NCI-H748 treated with DMSO at 0.1 percent for 48 hours (cell line): ENCODE results near the gene GAS2.

Experiments
- DNase-seq: peaks from one replicate; lab custom pipeline; 2025; lab: John Stamatoyannopoulos, UW

The GAS2 gene

DNA sequence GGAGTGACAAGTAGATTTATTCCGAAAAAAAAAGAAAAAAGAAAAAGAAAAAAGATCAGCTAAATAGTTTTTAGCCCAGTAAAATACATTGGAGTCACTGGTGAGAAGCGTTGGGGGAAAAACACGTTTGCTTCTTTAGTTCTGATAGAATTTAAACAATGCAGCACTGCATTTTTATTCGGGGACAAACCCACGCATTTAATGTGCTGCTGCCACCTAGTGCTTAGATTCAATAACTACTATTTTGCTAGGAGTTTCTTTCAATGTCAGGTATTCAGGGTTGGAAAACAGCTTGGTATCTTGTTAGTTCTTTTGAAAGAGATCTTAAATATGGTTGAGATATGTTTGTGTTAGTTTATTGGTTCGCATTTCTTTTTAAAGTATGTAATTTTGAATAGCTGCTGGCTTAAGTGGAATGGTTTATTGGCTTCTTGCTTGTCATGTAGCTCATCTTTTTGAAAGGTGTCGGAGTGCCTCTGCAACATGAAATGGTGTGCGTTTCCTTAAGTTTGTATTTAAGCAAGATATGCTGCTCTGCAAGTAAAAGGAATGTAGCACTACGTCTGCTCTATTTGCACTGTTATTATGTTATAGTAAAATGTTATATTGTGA, 121.2 kb downstream of the GAS2 start:
- DNase-seq = peak; percentile 58

DNA sequence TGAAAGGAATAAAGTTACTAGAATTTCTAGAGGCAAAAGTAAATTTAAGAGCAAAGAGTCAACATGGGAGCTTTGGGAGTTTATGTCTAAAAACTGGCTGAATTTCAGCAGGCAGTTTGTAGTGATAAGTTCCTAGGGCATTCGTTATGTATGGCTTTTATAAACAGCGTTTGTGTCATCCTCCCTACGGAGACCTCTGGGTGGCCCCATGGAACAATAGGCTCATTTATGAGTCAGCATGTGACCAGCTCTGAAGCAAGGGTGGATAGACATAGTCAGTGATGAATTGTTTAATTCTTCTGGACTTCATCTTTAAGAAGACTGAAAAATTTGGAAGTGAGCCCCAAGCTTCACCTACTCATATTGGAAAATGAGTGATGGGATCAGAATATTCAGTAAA, 126.1 kb downstream of the GAS2 start:
- DNase-seq = no peak

DNA sequence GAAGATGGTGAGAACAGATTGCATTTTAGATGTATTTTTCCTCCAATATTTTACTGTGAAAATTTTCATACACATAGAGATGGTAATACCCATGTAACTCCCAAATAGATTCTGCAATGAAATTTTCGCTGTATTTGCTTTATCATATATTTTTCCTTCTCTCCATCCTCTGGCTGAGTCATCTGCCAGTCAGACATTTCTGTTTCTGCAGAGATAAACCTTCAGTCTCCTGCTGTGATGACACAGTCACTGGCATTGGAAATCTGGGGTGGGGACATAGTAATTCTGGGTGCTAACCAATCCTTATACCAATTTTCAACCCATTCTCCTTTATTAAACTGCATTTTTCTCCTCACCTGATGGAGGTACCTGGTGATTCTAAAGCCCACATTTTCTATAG, 129.5 kb downstream of the GAS2 start:
- DNase-seq = no peak

DNA sequence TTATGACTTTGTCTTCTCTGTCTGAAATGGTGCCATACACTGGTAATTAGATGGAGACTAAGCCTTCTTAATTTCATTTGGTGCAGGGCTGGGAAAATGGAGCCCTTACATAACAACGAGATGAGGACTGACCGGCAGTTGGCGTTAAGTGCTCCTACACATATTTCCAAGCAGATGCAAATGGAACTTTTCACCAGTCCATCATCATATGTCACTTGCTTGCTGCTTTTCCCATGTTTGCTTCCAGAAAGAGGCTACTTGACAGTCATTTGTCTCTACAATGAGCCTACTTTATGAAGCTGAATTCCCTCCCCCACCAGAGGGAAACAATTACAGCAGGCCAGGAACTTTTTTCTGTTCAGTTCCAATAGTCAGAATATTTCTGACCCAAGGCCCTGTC, 130.6 kb downstream of the GAS2 start:
- DNase-seq = no peak

DNA sequence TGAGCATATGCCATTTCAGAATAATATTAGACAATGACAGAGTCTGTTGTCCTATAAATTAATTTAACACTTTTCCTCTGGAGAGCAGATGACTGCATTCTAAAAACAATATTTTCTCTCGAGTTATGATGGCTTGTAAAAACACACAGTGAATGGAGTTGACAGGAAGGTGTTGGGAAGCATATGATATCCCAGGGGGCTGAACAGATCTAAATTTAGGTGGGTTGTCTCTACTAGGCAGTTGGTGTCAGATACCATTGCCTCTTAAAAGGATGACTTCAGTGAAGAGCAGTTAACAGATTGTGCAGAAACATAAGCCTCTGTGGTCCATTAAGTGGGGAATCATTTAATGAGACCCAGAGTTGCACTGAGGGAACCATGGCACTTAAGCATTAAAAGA, 132.5 kb downstream of the GAS2 start:
- no peak for DNase-seq

DNA sequence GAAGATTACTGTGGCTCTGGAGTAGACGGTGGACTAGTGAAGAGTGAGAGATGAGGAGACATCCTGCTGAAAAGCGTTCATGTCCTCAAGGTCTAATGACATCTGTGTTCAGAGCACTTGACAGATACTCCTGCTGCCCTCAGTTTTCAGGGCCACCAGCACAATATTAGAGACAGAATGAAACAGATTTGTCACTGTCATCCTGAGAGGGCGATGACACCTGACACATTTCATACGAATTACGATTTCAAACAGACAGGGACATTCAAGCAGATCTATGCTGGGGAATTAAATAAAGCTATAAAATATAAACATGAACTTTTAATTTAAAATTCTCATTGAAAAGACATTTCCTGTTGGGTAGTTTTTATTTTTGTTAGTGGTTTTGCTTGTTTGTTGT, 134.1 kb downstream of the GAS2 start:
- no peak for DNase-seq

DNA sequence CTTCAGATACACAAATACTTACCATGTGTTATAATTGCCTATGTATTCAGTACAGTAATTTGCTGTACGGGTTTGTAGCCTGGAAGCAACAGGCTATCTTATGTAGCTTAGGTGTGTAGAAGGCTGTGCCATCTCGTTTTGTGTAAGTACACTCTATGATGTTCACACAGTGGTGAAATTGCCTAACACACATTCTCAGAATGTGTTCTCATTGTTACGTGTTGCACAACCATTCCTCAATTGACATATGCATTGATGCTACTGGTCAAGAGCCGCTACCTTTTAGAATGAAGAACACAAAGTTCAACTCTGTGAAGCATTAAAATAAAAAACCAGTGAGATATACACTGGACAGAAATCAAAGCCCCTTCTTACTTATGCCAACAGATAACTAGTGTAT, 136.4 kb downstream of the GAS2 start:
- no peak for DNase-seq

DNA sequence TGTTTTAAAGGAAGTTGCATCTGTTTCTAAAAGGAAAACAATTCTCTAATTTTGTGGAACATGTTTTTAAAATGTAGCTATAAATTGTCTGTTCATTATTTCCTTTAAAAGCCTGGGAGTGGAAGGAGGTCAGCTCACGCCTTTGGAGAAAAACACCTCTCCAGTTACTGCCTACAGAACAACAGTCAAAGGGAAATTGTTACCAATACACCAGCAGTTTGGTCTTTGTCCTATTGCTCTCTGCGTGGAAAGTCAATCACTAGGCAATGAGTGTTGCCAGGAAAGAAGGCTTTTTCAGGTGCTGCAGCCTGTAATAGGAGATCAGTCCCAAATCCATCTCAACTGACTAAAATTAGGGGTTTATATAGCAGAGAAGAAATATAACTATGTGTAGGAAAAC, 141.0 kb downstream of the GAS2 start:
- no peak for DNase-seq

DNA sequence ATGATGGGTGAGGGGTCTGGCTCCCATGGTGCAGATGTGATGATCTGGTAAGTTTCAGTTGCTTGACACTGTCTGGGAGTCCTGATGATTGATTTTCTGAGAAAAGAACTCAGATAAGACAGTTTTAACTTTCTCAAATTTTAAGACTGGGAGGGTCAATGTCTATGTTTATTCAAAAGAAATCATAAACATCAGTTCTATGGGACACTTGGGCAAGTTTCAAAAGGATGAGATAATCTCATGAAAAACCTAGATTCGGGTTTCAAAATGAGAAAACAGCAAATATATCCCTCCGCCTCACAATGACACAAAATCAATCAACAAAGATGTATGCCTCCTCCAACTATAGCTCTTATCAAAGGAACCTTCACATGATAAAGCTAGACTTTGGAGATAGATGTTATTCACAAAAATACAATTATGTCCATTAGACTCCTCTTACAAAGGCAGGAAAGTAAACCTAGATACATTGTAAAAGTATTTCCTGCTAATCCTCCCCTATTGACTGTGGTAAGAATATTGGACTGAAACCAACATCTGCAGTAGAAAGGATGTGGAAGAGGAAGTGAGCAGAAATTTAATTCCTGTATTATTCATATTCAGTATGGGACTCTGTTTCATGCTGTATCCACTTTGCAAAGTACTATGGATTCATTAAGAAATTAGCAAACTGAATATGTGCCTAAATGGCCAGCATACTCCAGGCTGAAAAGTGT, 141.6 kb downstream of the GAS2 start:
- no peak for DNase-seq

DNA sequence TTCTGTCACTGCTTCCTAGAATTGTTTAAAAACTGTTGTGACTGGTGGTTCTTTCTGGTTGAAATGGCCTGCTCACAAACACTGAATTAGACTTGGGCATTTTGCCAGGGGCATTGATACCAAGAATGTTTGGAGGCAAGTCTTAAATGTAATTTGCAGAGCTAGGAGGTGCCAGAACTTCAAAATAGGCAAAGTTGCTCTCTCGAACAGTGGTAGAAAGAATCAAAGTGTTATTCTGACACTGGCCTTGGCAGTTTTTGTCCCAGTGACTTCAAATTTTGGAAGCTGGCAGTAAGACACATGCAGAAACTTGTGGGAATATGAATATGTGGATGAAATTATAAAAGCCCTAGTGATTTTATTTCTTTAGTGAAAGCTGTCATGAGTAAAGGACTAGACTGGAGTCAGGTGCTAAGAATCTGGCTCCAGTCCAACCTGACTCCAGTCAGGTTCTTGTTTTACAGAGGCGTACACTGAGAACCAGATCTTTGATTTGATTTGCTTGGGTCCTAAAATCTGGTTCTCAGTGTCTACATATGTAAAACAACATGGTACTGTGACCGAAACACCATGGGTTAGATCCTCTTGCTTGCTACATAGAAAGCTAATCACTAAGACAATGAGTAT, 142.3 kb downstream of the GAS2 start:
- no peak for DNase-seq

DNA sequence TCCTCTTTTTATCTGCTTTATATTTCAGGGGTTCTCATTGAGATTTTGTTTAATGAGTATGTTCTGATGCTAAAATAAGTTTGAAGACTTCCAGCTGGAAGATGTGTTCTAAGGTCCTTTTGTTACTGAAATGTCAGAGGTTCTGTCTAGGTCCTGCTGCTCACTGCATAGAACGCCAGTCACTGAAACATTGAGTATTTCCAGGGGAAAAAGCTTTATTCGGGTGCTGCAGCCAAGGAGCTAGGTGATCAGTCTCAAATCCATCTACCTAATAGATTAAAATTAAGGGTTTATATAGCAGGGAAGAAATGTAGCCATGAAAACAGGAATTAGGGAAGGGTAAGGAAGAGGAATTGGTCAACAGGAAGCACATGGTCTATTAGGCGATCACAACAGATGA, 143.5 kb downstream of the GAS2 start:
- no peak for DNase-seq

DNA sequence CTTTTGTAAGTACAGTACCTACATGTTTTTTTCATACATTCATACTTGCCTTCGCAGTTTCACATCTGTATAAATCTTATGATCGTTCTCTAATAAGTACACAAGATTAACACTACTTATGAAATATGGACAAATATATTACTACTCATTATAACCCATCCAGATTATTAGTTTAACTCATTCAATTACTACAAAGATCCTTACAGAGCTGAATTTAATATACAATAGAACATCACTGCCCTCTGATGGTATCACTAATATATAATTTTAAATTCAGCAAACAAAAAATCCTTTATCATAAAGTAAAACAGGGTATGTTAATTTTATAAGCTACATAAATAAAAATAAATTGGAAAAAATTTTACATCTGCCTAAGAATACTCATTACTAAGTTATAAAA, 155.8 kb downstream of the GAS2 start:
- DNase-seq = no peak

DNA sequence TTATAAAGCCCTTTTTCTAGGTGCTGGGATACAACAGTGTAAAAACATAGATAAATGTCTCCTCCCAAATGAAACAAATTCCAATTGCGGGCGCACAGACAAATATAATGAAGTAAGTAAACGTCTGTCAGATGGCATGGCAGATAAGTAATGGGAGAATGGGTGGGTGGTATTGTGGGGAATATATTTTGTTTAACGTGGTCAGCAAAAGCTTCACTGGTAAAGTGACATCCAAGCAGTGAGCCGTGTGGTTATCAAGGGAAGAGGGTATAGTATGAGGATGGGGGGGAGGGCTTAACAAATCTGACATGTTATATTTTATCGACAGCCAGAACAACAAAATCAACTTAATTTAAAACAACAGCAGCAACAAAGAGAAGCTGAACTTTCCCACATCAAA, 162.0 kb downstream of the GAS2 start:
- DNase-seq = peak; percentile 2

DNA sequence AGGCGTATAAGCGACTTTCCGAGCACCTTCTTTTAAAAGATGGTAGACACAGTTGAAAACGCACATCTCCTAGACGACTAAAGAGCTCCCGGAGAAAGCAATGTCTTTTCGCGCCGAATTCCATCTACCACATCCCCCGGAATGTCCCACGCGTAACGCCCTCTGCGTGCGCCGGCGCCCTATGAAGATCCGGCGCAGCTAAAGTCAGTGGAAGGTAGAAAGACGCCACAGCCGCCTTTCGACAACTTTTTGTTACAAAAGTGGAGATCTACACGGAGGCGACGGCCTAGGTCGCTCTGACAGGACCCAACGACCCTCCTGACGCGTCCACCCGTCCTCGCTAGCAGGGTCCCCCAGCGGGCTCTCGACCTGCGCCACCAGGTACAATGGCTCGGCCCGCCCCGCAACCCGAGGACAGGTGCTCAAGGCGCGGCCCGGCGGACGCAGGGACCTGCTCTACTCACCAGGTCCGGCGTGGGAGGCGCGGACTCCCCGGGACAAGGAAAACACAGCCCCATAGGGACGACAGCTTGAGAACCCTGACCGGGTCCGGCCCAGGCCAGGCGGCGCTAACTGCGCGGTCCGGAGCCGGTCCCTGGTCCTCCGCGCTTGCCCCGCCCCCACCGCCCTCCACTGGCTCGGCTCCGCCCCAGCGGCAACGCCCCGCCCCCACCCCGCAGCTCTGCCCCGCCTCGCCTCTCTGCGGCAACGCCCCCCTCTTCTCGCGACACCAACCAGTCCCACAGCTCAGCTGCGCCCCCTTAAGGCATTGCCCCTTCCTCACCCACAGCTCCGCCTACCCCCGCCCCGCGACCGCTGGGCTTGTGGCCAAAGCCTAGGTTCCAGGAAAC, 163.0 kb downstream of the GAS2 start, which contains the start of gene SVIP:
Gene SVIP (minus strand): TSS at position 571 of the 851 bp plus-strand sequence. CDS start 53 bp downstream, at position 518.
- peak; percentile 94 for DNase-seq

DNA sequence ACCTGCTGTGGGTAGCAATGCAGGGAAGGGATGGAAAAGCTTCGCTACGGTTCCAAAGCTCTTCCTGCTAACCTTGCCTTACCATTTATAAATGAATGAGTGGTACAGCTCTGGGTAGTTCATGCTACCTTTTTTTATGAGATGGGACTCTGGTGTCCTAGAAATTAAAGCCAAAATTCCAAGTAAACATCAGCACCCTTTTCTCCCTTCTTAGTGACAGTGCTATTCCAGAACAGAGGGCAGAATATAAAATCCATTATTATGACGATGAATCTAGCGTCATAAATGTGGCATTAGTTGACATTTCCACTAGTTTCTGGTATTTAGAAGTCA, 163.6 kb downstream of the GAS2 start:
- no peak for DNase-seq

DNA sequence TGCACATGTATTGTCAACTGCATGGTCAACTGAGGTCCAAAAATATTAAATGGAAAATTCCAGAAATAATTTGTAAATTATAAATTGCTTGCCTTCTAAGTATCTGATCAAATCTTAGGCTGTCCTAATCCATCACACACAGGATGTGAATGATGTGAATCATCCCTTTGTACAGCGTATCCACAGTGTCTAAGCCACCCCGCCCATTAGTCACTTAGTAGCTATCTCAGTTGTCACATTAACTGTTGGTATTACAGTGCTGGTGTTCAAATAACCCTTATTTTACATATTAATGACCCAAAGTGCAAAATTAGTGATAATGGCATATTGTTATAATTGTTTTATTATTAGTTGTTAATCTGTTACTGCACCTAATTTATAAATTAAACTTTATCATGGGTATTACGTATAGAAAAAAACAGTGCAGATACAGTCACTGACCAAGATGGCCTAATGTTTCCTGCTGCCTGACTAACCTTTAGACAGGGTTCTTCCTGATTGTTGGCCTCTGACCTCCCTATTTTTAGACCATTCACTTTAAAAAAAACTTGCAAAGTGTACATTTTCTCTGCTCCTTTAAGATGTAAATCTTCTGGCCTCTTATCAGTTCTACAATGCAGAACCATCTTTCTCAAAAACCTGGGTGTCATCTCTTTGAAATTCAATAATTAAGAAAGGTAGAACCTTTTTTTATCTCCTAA, 166.1 kb downstream of the GAS2 start:
- DNase-seq = no peak

DNA sequence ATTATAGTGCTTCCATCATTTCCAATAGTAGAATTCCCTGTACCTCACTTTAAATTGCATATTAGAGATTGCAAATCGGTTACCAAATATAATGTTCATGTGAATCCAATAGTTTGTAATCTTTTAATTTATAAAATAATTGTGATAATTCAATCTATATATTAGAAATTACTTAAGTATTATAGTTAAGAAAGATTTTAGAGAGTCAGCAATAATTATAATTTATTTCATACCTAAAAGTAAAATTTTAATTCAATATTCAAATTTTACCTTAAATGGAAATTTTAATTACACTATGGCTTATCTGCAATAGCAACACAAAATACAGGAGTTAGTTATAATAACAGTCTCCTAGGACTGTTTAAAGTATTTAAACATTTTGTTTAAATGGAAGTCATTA, 180.3 kb downstream of the GAS2 start:
- DNase-seq = no peak

DNA sequence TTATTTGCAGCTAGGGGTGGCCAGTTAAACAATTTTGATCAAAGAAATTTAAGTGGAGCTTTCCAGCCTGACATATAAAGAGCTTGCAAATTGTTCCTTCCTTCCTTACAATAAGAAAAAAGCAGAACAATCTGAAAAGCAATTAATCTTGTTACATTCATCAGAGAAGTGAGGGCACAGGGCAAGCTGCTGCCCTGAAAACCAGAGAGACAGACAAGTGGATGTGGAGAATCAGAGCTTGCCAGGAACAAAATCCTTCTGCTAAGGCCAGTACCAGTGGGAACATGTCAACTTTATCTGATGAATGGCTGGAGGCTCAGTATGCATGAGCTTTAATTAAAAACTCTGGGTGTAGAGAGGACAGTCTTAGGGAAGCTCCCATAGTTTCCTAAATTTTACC, 185.1 kb downstream of the GAS2 start:
- DNase-seq = no peak

DNA sequence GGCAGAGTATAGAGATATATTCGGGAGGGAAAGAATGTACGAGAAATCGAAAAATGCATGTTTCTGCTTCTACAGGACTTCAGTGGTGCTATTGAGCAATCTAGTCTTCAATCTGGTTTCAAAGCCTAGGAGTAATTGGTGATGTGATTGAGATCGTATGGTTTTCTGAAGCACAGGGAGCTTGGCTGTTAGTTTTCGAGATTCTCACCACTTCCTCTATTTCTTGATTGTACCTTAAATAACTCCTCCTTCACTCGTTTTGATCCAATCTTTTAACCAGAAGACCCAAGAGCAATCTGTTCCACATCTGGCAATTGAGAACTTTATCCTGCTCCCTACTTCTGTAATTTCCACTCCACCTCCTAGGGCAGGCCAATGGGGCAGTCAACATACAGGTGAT, 193.3 kb downstream of the GAS2 start:
- no peak for DNase-seq

DNA sequence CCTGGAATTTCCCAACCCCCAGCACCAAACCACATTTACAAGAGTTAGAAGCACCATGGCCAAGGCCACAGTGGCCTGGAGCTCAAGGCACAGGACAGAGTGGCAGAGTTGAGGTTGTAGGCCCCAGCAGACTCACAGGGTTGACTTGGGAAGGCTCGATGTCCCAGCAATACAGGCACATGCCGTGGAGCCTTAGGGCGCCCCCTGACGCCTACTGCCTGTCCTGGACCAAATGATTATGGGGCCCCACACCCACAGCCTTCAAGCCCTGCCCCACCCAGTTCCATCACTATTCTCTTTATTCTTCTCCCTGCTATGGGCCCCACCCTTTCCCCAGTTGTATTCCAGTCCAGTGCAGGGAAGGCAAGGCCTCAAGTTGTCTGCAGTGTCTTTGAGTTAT, 193.8 kb downstream of the GAS2 start, which contains the start of gene CCDC179:
Gene CCDC179 (minus strand): TSS at position 234 of the 400 bp plus-strand sequence. CDS start 53 bp downstream, at position 181.
- no peak for DNase-seq
